Bronchial epithelial cell (primary cell): ENCODE measurements around the gene PIK3R4. TPM values are rescaled to one million over a fixed set of nuclear protein-coding genes. Genes with fewer than 3 reads are reported as not detected.

ENCODE experiments used
- DNase-seq: peaks from one replicate; pipeline ENCODE4 v3.0.0-alpha.2; 2010; ENCODE audit warnings: low read depth
- FAIRE-seq: peaks from 2 replicates; lab custom pipeline; 2011; peaks lifted over from hg19 to GRCh38; lab: Jason Lieb, UNC
- H3K27me3 ChIP-seq: 2 replicates; pipeline ENCODE4 v1.5.1; 2011; ENCODE audit warnings: low read length; ENCODE audit not compliant: control insufficient read depth, insufficient read depth
- H3K36me3 ChIP-seq: 2 replicates; pipeline ENCODE4 v1.5.1; 2011; ENCODE audit warnings: low read length; ENCODE audit not compliant: control insufficient read depth, insufficient read depth
- H3K4me3 ChIP-seq: 2 replicates; pipeline ENCODE4 v1.5.1; 2011; ENCODE audit warnings: mild to moderate bottlenecking, low read depth, low read length, control low read depth
- total RNA-seq: library from RNA; depleted of rRNA; stranded (reverse); fragments of >200 nt; gene quantifications from 2 replicates; pipeline ENCODE4 v1.2.1, GENCODE V29; 2014
- TF ChIP-seq, protein P1 (sequence below): IDR thresholded peaks from 2 replicates; pipeline ENCODE4 v1.5.1; 2011; ENCODE audit warnings: mild to moderate bottlenecking, moderate library complexity, low read length, control low read depth, inconsistent platforms; ENCODE audit not compliant: insufficient read depth, severe bottlenecking

Gene PIK3R4
- total RNA-seq, 1 donor from 2014 or later: 23.7 TPM

DNA sequence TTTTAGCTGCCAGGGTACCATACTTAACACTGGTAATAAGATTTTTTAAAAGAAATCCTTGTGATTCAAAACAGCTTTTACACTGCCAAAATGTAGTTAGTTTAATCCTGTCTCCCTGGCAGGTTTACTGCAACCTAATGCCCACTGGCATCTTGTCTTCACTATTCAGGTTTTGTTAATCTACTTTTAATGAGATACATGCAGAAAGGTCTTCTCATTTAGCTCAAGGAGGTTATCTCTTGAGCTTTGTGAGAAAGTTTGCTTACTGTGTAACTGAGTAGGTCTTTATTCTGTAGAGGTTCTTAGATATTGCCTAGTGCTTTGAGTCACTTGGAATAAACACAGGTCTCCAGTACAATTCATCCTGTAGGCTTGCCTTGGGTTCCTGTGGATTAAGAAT is 110.7 kb downstream of the PIK3R4 start:
- Histone ChIP-seq H3K4me3 (no peak overlapping the region), H3K27me3 (peaks cover 2% of the 10 kb centered on the region), H3K36me3 (no peaks in the 10 kb centered on the region)
- TF ChIP-seq, protein P1, sequence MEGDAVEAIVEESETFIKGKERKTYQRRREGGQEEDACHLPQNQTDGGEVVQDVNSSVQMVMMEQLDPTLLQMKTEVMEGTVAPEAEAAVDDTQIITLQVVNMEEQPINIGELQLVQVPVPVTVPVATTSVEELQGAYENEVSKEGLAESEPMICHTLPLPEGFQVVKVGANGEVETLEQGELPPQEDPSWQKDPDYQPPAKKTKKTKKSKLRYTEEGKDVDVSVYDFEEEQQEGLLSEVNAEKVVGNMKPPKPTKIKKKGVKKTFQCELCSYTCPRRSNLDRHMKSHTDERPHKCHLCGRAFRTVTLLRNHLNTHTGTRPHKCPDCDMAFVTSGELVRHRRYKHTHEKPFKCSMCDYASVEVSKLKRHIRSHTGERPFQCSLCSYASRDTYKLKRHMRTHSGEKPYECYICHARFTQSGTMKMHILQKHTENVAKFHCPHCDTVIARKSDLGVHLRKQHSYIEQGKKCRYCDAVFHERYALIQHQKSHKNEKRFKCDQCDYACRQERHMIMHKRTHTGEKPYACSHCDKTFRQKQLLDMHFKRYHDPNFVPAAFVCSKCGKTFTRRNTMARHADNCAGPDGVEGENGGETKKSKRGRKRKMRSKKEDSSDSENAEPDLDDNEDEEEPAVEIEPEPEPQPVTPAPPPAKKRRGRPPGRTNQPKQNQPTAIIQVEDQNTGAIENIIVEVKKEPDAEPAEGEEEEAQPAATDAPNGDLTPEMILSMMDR: no peak
- DNase-seq: no peak
- FAIRE-seq: no peak

DNA sequence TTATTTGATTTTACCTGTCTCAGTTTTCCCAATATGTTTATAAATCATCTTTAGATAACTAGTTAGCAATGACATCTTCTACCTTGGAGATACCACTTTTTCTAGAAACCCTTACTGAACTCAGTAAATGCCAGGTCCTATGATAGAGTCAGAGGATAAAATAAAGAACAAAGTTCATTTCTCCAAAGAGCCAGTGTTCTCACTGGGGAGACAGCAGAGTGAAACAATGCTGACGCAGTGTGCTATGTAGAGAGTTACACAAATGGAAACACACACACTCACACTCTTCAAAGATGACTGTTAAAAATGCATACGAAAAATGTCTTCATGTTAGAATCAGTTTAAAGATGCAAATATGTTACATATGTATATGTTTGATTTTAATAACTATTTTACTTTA is 111.3 kb downstream of the PIK3R4 start:
- TF ChIP-seq, protein P1: no peak
- Histone ChIP-seq H3K4me3 (no peak overlapping the region), H3K27me3 (peaks cover 2% of the 10 kb centered on the region), H3K36me3 (no peaks in the 10 kb centered on the region)
- FAIRE-seq (no peak), DNase-seq (no peak)

Other genes starting within 250 kb of the PIK3R4 start
- under 0.01 TPM in 1 of 2 replicates, not detected in the other for gene COL6A6, start 229.7 kb downstream of the PIK3R4 start, total RNA-seq
- 96.9 and 149 TPM in 2 replicates for gene ATP2C1, start 147.3 kb upstream of the PIK3R4 start, total RNA-seq